ENCODE measurements around the gene CTU1. TPM values are rescaled to one million over a fixed set of nuclear protein-coding genes. Genes with fewer than 3 reads are reported as not detected.

Gene CTU1
- total and polyA plus RNA-seq, 2 experiments from 2014 or later: 6.7 to 15.9 TPM

- DNase-seq (ENCODE audit: low spot score): peak; percentile 44
- no peaks in the 10 kb centered on the region for H3K9me3 ChIP-seq (ENCODE audit: low read depth)
- no peaks in the 10 kb centered on the region for H3K36me3 ChIP-seq (replicated peaks; ENCODE audit: insufficient read depth, low read depth)
- no peak overlapping the region for H3K27ac ChIP-seq
- no peak overlapping the region for H3K4me3 ChIP-seq
- TF ChIP-seq EZH2phosphoT487 (IDR thresholded peaks at IDR 0.05; ENCODE audit: low read depth, severe bottlenecking, unreplicated experiment): no peak
- TF ChIP-seq EZH2 (IDR thresholded peaks at IDR 0.05; ENCODE audit: borderline replicate concordance): no peak
- TF ChIP-seq CTCF (IDR thresholded peaks at IDR 0.05; ENCODE audit: poor library complexity): peak; percentile 68
- no peaks in the 10 kb centered on the region for H3K27me3 ChIP-seq
- H3K4me2 ChIP-seq: no peak overlapping the region
- H3K79me2 ChIP-seq: no peaks in the 10 kb centered on the region
- no peaks in the 10 kb centered on the region for H3K4me1 ChIP-seq (ENCODE audit: insufficient read depth)
- H3K9me2 ChIP-seq (replicated peaks; ENCODE audit: insufficient read depth): no peaks in the 10 kb centered on the region
- peaks cover 3% of the 10 kb centered on the region for H4K20me1 ChIP-seq (ENCODE audit: insufficient read depth, poor library complexity, severe bottlenecking)
- no peak overlapping the region for H2AFZ ChIP-seq
- 30% methylated on average over 9 of the region's 15 CpGs for WGBS (ENCODE audit: low lambda C conversion rate, missing lambda C conversion rate)
Measured at GRCh38 chr19:51094696-51095279, 13.4 kb downstream of the CTU1 start.

- H3K36me3 ChIP-seq (replicated peaks; ENCODE audit: insufficient read depth, low read depth): no peaks in the 10 kb centered on the region
- H3K4me2 ChIP-seq: no peak overlapping the region
- H2AFZ ChIP-seq: no peak overlapping the region
- H4K20me1 ChIP-seq (ENCODE audit: insufficient read depth, poor library complexity, severe bottlenecking): no peaks in the 10 kb centered on the region
- DNase-seq (ENCODE audit: low spot score): no peak
- no peaks in the 10 kb centered on the region for H3K79me2 ChIP-seq
- no peak overlapping the region for H3K27ac ChIP-seq
- no peaks in the 10 kb centered on the region for H3K9me3 ChIP-seq (ENCODE audit: low read depth)
- no peaks in the 10 kb centered on the region for H3K27me3 ChIP-seq
- no peaks in the 10 kb centered on the region for H3K9me2 ChIP-seq (replicated peaks; ENCODE audit: insufficient read depth)
- no peak for TF ChIP-seq EZH2phosphoT487 (IDR thresholded peaks at IDR 0.05; ENCODE audit: low read depth, severe bottlenecking, unreplicated experiment)
- H3K4me3 ChIP-seq: no peak overlapping the region
- 80% methylated on average over 22 of the region's 22 CpGs for WGBS (ENCODE audit: low lambda C conversion rate, missing lambda C conversion rate)
- no peaks in the 10 kb centered on the region for H3K4me1 ChIP-seq (ENCODE audit: insufficient read depth)
Measured at GRCh38 chr19:51093510-51094345, 14.5 kb downstream of the CTU1 start.

GRCh38 chr19:51093101-51093500 is 15.1 kb downstream of the CTU1 start:
- no peaks in the 10 kb centered on the region for H3K36me3 ChIP-seq (replicated peaks; ENCODE audit: insufficient read depth, low read depth)

More at GRCh38 chr19:51093101-51093500, 15.1 kb downstream of the CTU1 start:
- no peak for TF ChIP-seq CTCF (IDR thresholded peaks at IDR 0.05; ENCODE audit: poor library complexity)
- no peak for TF ChIP-seq EZH2phosphoT487 (IDR thresholded peaks at IDR 0.05; ENCODE audit: low read depth, severe bottlenecking, unreplicated experiment)
- TF ChIP-seq EZH2 (IDR thresholded peaks at IDR 0.05; ENCODE audit: borderline replicate concordance): no peak
- no peaks in the 10 kb centered on the region for H3K9me2 ChIP-seq (replicated peaks; ENCODE audit: insufficient read depth)
- H3K27me3 ChIP-seq: no peaks in the 10 kb centered on the region
- H3K9me3 ChIP-seq (ENCODE audit: low read depth): no peaks in the 10 kb centered on the region
- no peaks in the 10 kb centered on the region for H3K4me1 ChIP-seq (ENCODE audit: insufficient read depth)
- WGBS (ENCODE audit: low lambda C conversion rate, missing lambda C conversion rate): 73% methylated on average over 8 of the region's 8 CpGs
- H3K4me3 ChIP-seq: no peak overlapping the region
- no peak for DNase-seq (ENCODE audit: low spot score)
- no peaks in the 10 kb centered on the region for H3K79me2 ChIP-seq
- H4K20me1 ChIP-seq (ENCODE audit: insufficient read depth, poor library complexity, severe bottlenecking): no peaks in the 10 kb centered on the region
- H3K4me2 ChIP-seq: no peak overlapping the region
- no peak overlapping the region for H3K27ac ChIP-seq
- no peak overlapping the region for H2AFZ ChIP-seq
